Esophagus squamous epithelium (tissue), 4 donors: ENCODE data around the gene THRAP3.

Source experiments
- CTCF ChIP-seq, 6 experiments: fragments of 450-650 bp in 4 of 6; fragments of 200-600 bp in 2 of 6; sonication (generic) in 2 of 6; IDR thresholded peaks; one replicate each; pipeline ENCODE4 v1.5.1; 2016 to 2019; ENCODE audit warnings: antibody characterized with exemption in 6 of 6, mild to moderate bottlenecking in 4 of 6, moderate library complexity in 4 of 6
- POLR2A ChIP-seq, 4 donors: fragments of 450-650 bp; IDR thresholded peaks; one replicate each; pipeline ENCODE4 v1.6.1; 2017; ENCODE audit warnings: antibody characterized with exemption in 4 of 4, mild to moderate bottlenecking in 4 of 4, moderate library complexity in 3 of 4

GRCh38 chr1:36274201-36274600, 50.0 kb downstream of the THRAP3 start:
- TF ChIP-seq CTCF (IDR thresholded peaks at IDR 0.05) (no peak), POLR2A (IDR thresholded peaks at IDR 0.05) (no peak)
